HEK293 (cell line): ENCODE results near the gene WNT4.

Experiments used
- CTCF ChIA-PET: fragments of 350-600 bp; formaldehyde crosslinking; extraction: SDS; loops from one replicate; lab custom pipeline; 2021; ENCODE audit warnings: antibody characterized with exemption; lab: Yijun Ruan, JAX
- POLR2A ChIA-PET: fragments of 300-600 bp; formaldehyde crosslinking; extraction: SDS; loops from one replicate; lab custom pipeline; 2020; ENCODE audit warnings: antibody characterized with exemption, inconsistent platforms; lab: Yijun Ruan, JAX
- H3K27ac ChIP-seq: fragments of 200-500 bp; sonication (Bioruptor generic); 2 replicates; pipeline ENCODE4 v1.5.1; 2014; ENCODE audit warnings: low read depth, low read length, control low read depth, inconsistent platforms; ENCODE audit errors: extremely low read depth
- H3K36me3 ChIP-seq, 2 experiments: fragments of 200-500 bp in 1 of 2; sonication (Bioruptor generic) in 1 of 2; 1 replicate in 1 of 2; 2 replicates in 1 of 2; pipeline ENCODE4 v1.5.1; 2014 to 2017; ENCODE audit warnings: inconsistent platforms in 2 of 2, low read length in 2 of 2; ENCODE audit not compliant: control insufficient read depth in 2 of 2, insufficient read depth in 1 of 2
- H3K4me1 ChIP-seq: fragments of 200-500 bp; sonication (Bioruptor generic); 2 replicates; pipeline ENCODE4 v1.5.1; 2014; ENCODE audit warnings: mild to moderate bottlenecking, low read length, inconsistent platforms; ENCODE audit not compliant: control insufficient read depth, insufficient read depth
- H3K4me3 ChIP-seq: 2 replicates; pipeline ENCODE4 v1.5.1; 2011; ENCODE audit warnings: low read depth, mild to moderate bottlenecking, control low read depth, low read length, moderate library complexity
- H3K9me3 ChIP-seq: fragments of 200-500 bp; sonication (Bioruptor generic); 2 replicates; pipeline ENCODE4 v1.5.1; 2014; ENCODE audit warnings: low read depth, low read length, inconsistent platforms; ENCODE audit not compliant: control insufficient read depth, insufficient read depth
- AEBP2 ChIP-seq: fragments of 450-650 bp; formaldehyde crosslinking; IDR thresholded peaks from 2 replicates; pipeline ENCODE4 v1.5.1; 2016; ENCODE audit warnings: missing biosample characterization, missing genetic modification characterization, borderline replicate concordance
- ATF2 ChIP-seq: fragments of 450-650 bp; formaldehyde crosslinking; IDR thresholded peaks from 2 replicates; pipeline ENCODE4 v1.5.1; 2016; ENCODE audit warnings: missing biosample characterization, missing genetic modification characterization, low read depth
- GLIS1 ChIP-seq: fragments of 450-650 bp; formaldehyde crosslinking; IDR thresholded peaks from 2 replicates; pipeline ENCODE4 v1.5.1; 2016; ENCODE audit warnings: missing biosample characterization, missing genetic modification characterization
- INSM2 ChIP-seq: fragments of 450-650 bp; formaldehyde crosslinking; IDR thresholded peaks from 2 replicates; pipeline ENCODE4 v1.5.1; 2016; ENCODE audit warnings: missing biosample characterization, missing genetic modification characterization
- KLF7 ChIP-seq: fragments of 450-650 bp; formaldehyde crosslinking; IDR thresholded peaks from 2 replicates; pipeline ENCODE4 v1.5.1; 2016; ENCODE audit warnings: missing biosample characterization, missing genetic modification characterization, borderline replicate concordance
- MZF1 ChIP-seq: fragments of 450-650 bp; formaldehyde crosslinking; IDR thresholded peaks from 2 replicates; pipeline ENCODE4 v1.5.1; 2017; ENCODE audit warnings: missing biosample characterization, missing genetic modification characterization, borderline replicate concordance
- PRDM4 ChIP-seq: fragments of 450-650 bp; formaldehyde crosslinking; IDR thresholded peaks from 2 replicates; pipeline ENCODE4 v1.5.1; 2017; ENCODE audit warnings: missing biosample characterization, missing genetic modification characterization
- SALL2 ChIP-seq: fragments of 450-650 bp; formaldehyde crosslinking; IDR thresholded peaks from 2 replicates; pipeline ENCODE4 v1.5.0; 2017; ENCODE audit warnings: missing biosample characterization, mild to moderate bottlenecking, missing genetic modification characterization, borderline replicate concordance
- TSHZ1 ChIP-seq: fragments of 450-650 bp; formaldehyde crosslinking; IDR thresholded peaks from 2 replicates; pipeline ENCODE4 v1.5.1; 2016; ENCODE audit warnings: missing biosample characterization, missing genetic modification characterization, borderline replicate concordance
- WT1 ChIP-seq: fragments of 450-650 bp; formaldehyde crosslinking; IDR thresholded peaks from 2 replicates; pipeline ENCODE4 v1.5.1; 2016; ENCODE audit warnings: missing biosample characterization, missing genetic modification characterization
- ZFHX2 ChIP-seq: fragments of 450-650 bp; formaldehyde crosslinking; conservative IDR thresholded peaks from 2 replicates; pipeline ENCODE4 v1.5.1; 2016; ENCODE audit warnings: missing biosample characterization, missing genetic modification characterization
- ZFP3 ChIP-seq: fragments of 450-650 bp; formaldehyde crosslinking; IDR thresholded peaks from 2 replicates; pipeline ENCODE4 v1.5.1; 2016; ENCODE audit warnings: low read depth, missing biosample characterization, missing genetic modification characterization
- ZIC2 ChIP-seq: fragments of 450-650 bp; formaldehyde crosslinking; IDR thresholded peaks from 2 replicates; pipeline ENCODE4 v1.5.1; 2016; ENCODE audit warnings: missing biosample characterization, missing genetic modification characterization
- ZNF2 ChIP-seq: fragments of 450-650 bp; formaldehyde crosslinking; IDR thresholded peaks from 2 replicates; pipeline ENCODE4 v1.5.1; 2016; ENCODE audit warnings: missing biosample characterization, missing genetic modification characterization
- ZNF211 ChIP-seq: fragments of 450-650 bp; formaldehyde crosslinking; IDR thresholded peaks from 2 replicates; pipeline ENCODE4 v1.5.1; 2016; ENCODE audit warnings: low read depth, missing biosample characterization, missing genetic modification characterization
- ZNF223 ChIP-seq: fragments of 450-650 bp; formaldehyde crosslinking; IDR thresholded peaks from 2 replicates; pipeline ENCODE4 v1.5.1; 2016; ENCODE audit warnings: missing biosample characterization, missing genetic modification characterization
- ZNF335 ChIP-seq: fragments of 450-650 bp; formaldehyde crosslinking; conservative IDR thresholded peaks from 2 replicates; pipeline ENCODE4 v1.5.1; 2016; ENCODE audit warnings: missing biosample characterization, missing genetic modification characterization
- ZNF513 ChIP-seq: fragments of 450-650 bp; IDR thresholded peaks from 2 replicates; pipeline ENCODE4 v1.5.1; 2018; ENCODE audit warnings: missing biosample characterization, missing genetic modification characterization
- ZNF549 ChIP-seq: fragments of 450-650 bp; IDR thresholded peaks from 2 replicates; pipeline ENCODE4 v1.5.1; 2018; ENCODE audit warnings: missing biosample characterization, missing genetic modification characterization, mild to moderate bottlenecking, inconsistent platforms, moderate library complexity
- ZNF580 ChIP-seq: fragments of 450-650 bp; formaldehyde crosslinking; IDR thresholded peaks from 2 replicates; pipeline ENCODE4 v1.5.1; 2016; ENCODE audit warnings: missing biosample characterization, missing genetic modification characterization
- ZNF596 ChIP-seq: fragments of 450-650 bp; IDR thresholded peaks from 2 replicates; pipeline ENCODE4 v1.5.0; 2018; ENCODE audit warnings: missing biosample characterization, mild to moderate bottlenecking, missing genetic modification characterization, moderate library complexity
- ZNF76 ChIP-seq: fragments of 450-650 bp; formaldehyde crosslinking; IDR thresholded peaks from 2 replicates; pipeline ENCODE4; 2016; ENCODE audit warnings: low read depth, missing biosample characterization, missing genetic modification characterization, borderline replicate concordance
- ZSCAN30 ChIP-seq: fragments of 450-650 bp; IDR thresholded peaks from 2 replicates; pipeline ENCODE4 v1.5.1; 2018; ENCODE audit warnings: missing biosample characterization, mild to moderate bottlenecking, missing genetic modification characterization, moderate library complexity
- ZSCAN5A ChIP-seq: fragments of 450-650 bp; formaldehyde crosslinking; IDR thresholded peaks from 2 replicates; pipeline ENCODE4 v1.5.1; 2016; ENCODE audit warnings: missing biosample characterization, missing genetic modification characterization

The WNT4 gene

GRCh38 chr1:22133931-22134324, 9.0 kb downstream of the WNT4 start:
- no peak overlapping the region for H3K4me3 ChIP-seq
- ChIA-PET CTCF (interaction anchor here (0.7 to 1.8 kb wide), 2 partner anchors 140 to 282 kb away, joined by 4 to 7 read pairs; no protein-coding TSS in a partner anchor), POLR2A (no interaction called here)
- no peak overlapping the region for H3K27ac ChIP-seq
- H3K9me3 ChIP-seq: no peaks in the 10 kb centered on the region
- H3K36me3 ChIP-seq: no peaks in the 10 kb centered on the region
- H3K4me1 ChIP-seq: no peaks in the 10 kb centered on the region
- no peak for TF ChIP-seq TSHZ1 (tag by site-specific recombination)
- TF ChIP-seq AEBP2 (tag by site-specific recombination): no peak
- no peak for TF ChIP-seq MZF1 (tag by site-specific recombination)
- no peak for TF ChIP-seq ZNF2
- TF ChIP-seq INSM2 (tag by site-specific recombination): no peak
- peak; percentile 44; the same call in 1 of the 2 replicates for TF ChIP-seq ZFHX2 (tag by site-specific recombination)
- TF ChIP-seq ZSCAN5A (tag by site-specific recombination): no peak
- TF ChIP-seq PRDM4 (tag by site-specific recombination): no peak
- 0 out of 2 replicates have a peak, but pooled peaks have one; percentile 34 for TF ChIP-seq ZNF223 (tag by site-specific recombination)
- no peak for TF ChIP-seq ZNF596 (tag by site-specific recombination)
- no peak for TF ChIP-seq ZNF549 (tag by site-specific recombination)
- no peak for TF ChIP-seq ATF2 (tag by site-specific recombination)
- TF ChIP-seq SALL2: no peak
- no peak for TF ChIP-seq ZNF211 (tag by site-specific recombination)
- TF ChIP-seq ZIC2 (tag by site-specific recombination): peak; percentile 40
- no peak for TF ChIP-seq ZFP3 (tag by site-specific recombination)
- TF ChIP-seq ZNF513: no peak
- peak; percentile 37 for TF ChIP-seq GLIS1
- TF ChIP-seq KLF7 (tag by site-specific recombination): no peak
- no peak for TF ChIP-seq WT1
- no peak for TF ChIP-seq ZSCAN30
- no peak for TF ChIP-seq ZNF580 (tag by site-specific recombination)
- no peak for TF ChIP-seq ZNF335 (tag by site-specific recombination)
- TF ChIP-seq ZNF76 (tag by site-specific recombination): no peak
